ENCODE results near the gene SLC44A5. TPM values are rescaled to one million over a fixed set of nuclear protein-coding genes. Genes with fewer than 3 reads are reported as not detected.
"Not testable (repeated sequence)": the region's sequence is repeated elsewhere in the genome, so short reads cannot be mapped to it uniquely, and the experiment has no call there.

SLC44A5 gene
- total RNA-seq, 1 donor from 2014 or later, result 1.2 TPM

GRCh38 chr1:75492011-75492410, 118.9 kb downstream of the SLC44A5 start:
- H3K27ac ChIP-seq, result no peak overlapping the region
- H3K36me3 ChIP-seq, result no peaks in the 10 kb centered on the region
- DNase-seq (ENCODE audit: extremely low spot score in 2 of 2), result no peak
- intact Hi-C loops (cut with DNase I), result no loop called here
- TF ChIP-seq POLR2AphosphoS5 (IDR thresholded peaks at IDR 0.05; ENCODE audit: insufficient read depth in 1 of 2, low read depth in 1 of 2), result no peak
- TF ChIP-seq CTCF (IDR thresholded peaks at IDR 0.05), result no peak
- no peak for TF ChIP-seq POLR2A (IDR thresholded peaks at IDR 0.05)
- no peak overlapping the region for H3K4me3 ChIP-seq
- H3K9me3 ChIP-seq, result no peaks in the 10 kb centered on the region
- no peaks in the 10 kb centered on the region for H3K27me3 ChIP-seq
- no peaks in the 10 kb centered on the region for H3K4me1 ChIP-seq

- TF ChIP-seq POLR2A (IDR thresholded peaks at IDR 0.05), result no peak
- TF ChIP-seq POLR2AphosphoS5 (IDR thresholded peaks at IDR 0.05; ENCODE audit: insufficient read depth in 1 of 2, low read depth in 1 of 2), result no peak
- TF ChIP-seq CTCF (IDR thresholded peaks at IDR 0.05), result no peak
- Histone ChIP-seq H3K4me3 (no peak overlapping the region), H3K36me3 (no peaks in the 10 kb centered on the region), H3K4me1 (no peaks in the 10 kb centered on the region), H3K27me3 (no peaks in the 10 kb centered on the region), H3K27ac (no peak overlapping the region), H3K9me3 (no peaks in the 10 kb centered on the region)
- intact Hi-C loops (cut with DNase I), result no loop called here
- DNase-seq (ENCODE audit: extremely low spot score in 2 of 2), result no peak
Measured at GRCh38 chr1:75487399-75487798, 123.5 kb downstream of the SLC44A5 start.

GRCh38 chr1:75484789-75485188, 126.1 kb downstream of the SLC44A5 start:
- intact Hi-C loops (cut with DNase I), result no loop called here
- Histone ChIP-seq H3K4me1 (no peaks in the 10 kb centered on the region), H3K36me3 (no peaks in the 10 kb centered on the region), H3K27me3 (no peaks in the 10 kb centered on the region), H3K4me3 (no peak overlapping the region), H3K27ac (no peak overlapping the region), H3K9me3 (no peaks in the 10 kb centered on the region)
- no peak for TF ChIP-seq CTCF (IDR thresholded peaks at IDR 0.05)
- TF ChIP-seq POLR2AphosphoS5 (IDR thresholded peaks at IDR 0.05; ENCODE audit: insufficient read depth in 1 of 2, low read depth in 1 of 2), result no peak
- TF ChIP-seq POLR2A (IDR thresholded peaks at IDR 0.05), result no peak
- DNase-seq (ENCODE audit: extremely low spot score in 2 of 2), result no peak

- no peak overlapping the region for H3K27ac ChIP-seq
- no peaks in the 10 kb centered on the region for H3K36me3 ChIP-seq
- H3K4me1 ChIP-seq, result no peaks in the 10 kb centered on the region
- DNase-seq (ENCODE audit: extremely low spot score in 2 of 2), result no peak
- no peaks in the 10 kb centered on the region for H3K9me3 ChIP-seq
- TF ChIP-seq CTCF (IDR thresholded peaks at IDR 0.05) (no peak), POLR2AphosphoS5 (IDR thresholded peaks at IDR 0.05; ENCODE audit: insufficient read depth in 1 of 2, low read depth in 1 of 2) (no peak), POLR2A (IDR thresholded peaks at IDR 0.05) (no peak)
- intact Hi-C loops (cut with DNase I), result no loop called here
- H3K27me3 ChIP-seq, result no peaks in the 10 kb centered on the region
- no peak overlapping the region for H3K4me3 ChIP-seq
Measured at GRCh38 chr1:75482951-75483350, 128.0 kb downstream of the SLC44A5 start.

GRCh38 chr1:75476486-75476885, 134.4 kb downstream of the SLC44A5 start:
- intact Hi-C loops (cut with DNase I); H3K36me3 ChIP-seq; H3K9me3 ChIP-seq; H3K4me1 ChIP-seq; H3K27ac ChIP-seq; DNase-seq (ENCODE audit: extremely low spot score in 2 of 2); H3K27me3 ChIP-seq; H3K4me3 ChIP-seq: not testable (repeated sequence)

GRCh38 chr1:75475696-75476095, 135.2 kb downstream of the SLC44A5 start:
- TF ChIP-seq POLR2AphosphoS5 (IDR thresholded peaks at IDR 0.05; ENCODE audit: insufficient read depth in 1 of 2, low read depth in 1 of 2), result no peak
- TF ChIP-seq CTCF (IDR thresholded peaks at IDR 0.05), result no peak
- TF ChIP-seq POLR2A (IDR thresholded peaks at IDR 0.05), result no peak
- intact Hi-C loops (cut with DNase I), result no loop called here
- H3K4me3 ChIP-seq, result no peak overlapping the region

More at GRCh38 chr1:75475696-75476095, 135.2 kb downstream of the SLC44A5 start:
- no peaks in the 10 kb centered on the region for H3K9me3 ChIP-seq
- no peaks in the 10 kb centered on the region for H3K27me3 ChIP-seq
- no peaks in the 10 kb centered on the region for H3K36me3 ChIP-seq
- no peak overlapping the region for H3K27ac ChIP-seq
- DNase-seq (ENCODE audit: extremely low spot score in 2 of 2), result no peak
- H3K4me1 ChIP-seq, result no peaks in the 10 kb centered on the region
